Measurements from ENCODE around the gene GRM8. TPM values are rescaled to one million over a fixed set of nuclear protein-coding genes. Genes with fewer than 3 reads are reported as not detected.

GRM8 gene
- total RNA-seq, 2 experiments from 2014 or later, result not detected

DNA sequence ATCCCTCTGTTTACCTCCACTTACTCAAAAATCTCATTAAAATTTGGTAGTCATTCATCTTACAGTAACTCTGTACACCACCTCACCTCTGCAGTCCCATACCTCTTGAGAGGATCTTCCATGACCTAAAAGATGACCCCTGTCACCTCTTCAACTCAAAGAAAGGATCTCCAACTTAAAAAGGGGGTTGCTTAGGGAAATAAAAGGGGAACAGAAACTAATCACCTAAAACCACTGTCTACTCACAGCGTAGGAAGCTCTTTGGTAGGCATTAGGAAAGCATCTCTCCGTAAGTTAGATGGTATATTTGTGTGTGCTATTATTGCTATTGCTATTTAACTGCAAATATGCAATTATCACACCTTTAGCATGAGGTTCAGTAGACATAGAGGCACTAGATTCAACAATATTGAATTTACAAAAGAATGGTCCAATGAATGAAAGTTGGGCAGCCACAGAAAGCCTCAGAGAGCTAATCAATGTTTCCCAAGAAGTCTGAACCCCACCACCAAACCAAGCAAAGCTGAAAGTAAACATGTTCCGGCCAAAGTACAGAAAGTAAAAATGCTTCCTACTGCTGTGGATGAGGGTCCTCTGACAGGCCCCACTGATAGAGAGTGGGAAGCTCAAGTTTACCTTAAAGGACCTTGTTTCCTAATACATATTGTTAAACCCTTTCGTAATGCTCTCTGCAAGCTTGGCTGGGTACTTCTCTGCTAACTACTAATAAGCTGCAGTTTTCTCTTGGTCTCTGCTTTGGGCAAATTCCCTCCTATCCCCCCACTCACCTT is 105.8 kb downstream of the GRM8 start:
- Mint-ChIP-seq H3K36me3 (ENCODE audit: low read depth) (no peaks in the 10 kb centered on the region), H3K4me3 (no peak overlapping the region), H3K27ac (no peak overlapping the region), H3K9me3 (ENCODE audit: low read depth) (no peaks in the 10 kb centered on the region), H3K4me1 (no peaks in the 10 kb centered on the region), H3K27me3 (peaks cover 7% of the 10 kb centered on the region)
- DNase-seq (no peak), ATAC-seq (no peak)
- POLR2A ChIA-PET, result no interaction called here
- intact Hi-C loops (cut with DNase I, micrococcal nuclease), result no loop called here
- CTCF ChIA-PET, result interaction anchor here (1.8 kb wide), 1 partner anchor 9 kb away, joined by 5 read pairs; no protein-coding TSS in a partner anchor

DNA sequence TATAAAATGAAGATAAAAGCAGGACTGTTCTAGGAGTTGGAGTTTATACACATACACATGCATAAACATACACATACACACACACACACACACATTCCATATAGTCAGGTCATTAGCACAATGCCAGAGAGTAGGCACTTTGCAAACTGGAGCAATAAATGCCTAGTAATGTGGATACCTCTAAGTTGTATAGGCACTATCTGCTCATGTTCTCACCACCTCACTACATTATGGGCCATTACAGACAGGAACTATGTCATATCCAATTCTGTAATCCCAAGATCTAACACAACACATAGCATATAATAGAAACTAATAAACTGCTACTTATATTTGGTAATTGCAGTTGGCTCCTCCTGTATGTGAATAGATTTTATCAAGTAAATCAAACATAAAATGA is 115.6 kb downstream of the GRM8 start:
- no peaks in the 10 kb centered on the region for H3K4me1 Mint-ChIP-seq
- no peaks in the 10 kb centered on the region for H3K9me3 Mint-ChIP-seq (ENCODE audit: low read depth)
- intact Hi-C loops (cut with DNase I, micrococcal nuclease), result no loop called here
- peaks cover 5% of the 10 kb centered on the region for H3K27me3 Mint-ChIP-seq
- no peak for DNase-seq
- H3K36me3 Mint-ChIP-seq (ENCODE audit: low read depth), result no peaks in the 10 kb centered on the region
- CTCF ChIA-PET, result interaction anchor here (1.5 kb wide), 1 partner anchor 10 kb away, joined by 5 read pairs; no protein-coding TSS in a partner anchor
- no peak overlapping the region for H3K27ac Mint-ChIP-seq
- POLR2A ChIA-PET, result no interaction called here
- ATAC-seq, result no peak
- no peak overlapping the region for H3K4me3 Mint-ChIP-seq

DNA sequence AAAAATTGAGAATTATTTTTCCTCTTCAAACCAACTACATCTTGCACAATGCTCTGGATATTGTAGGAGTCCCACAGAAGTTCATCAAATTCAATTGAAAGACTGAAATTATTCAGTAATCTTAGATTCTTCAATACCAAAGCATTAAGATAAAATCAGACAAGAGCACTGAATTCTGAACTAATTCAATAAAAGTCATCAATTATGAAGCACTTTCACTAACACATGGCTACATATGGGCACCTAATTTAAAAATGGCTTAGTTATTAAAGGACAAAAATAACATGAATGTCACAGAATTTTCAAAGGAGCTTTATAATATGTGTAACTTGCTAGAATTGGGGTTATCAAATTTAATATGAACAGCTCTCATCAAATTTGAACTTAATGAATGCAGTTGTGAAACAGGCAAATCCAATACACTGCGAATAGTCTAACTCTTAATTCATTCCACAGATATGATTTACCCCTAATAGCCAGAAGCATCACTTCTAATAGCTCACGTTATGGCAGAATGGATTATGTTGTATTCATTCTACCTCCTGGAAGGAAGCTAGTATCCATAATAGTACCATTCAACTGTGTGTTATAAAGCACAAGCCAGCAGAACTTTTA is 116.8 kb downstream of the GRM8 start:
- ChIA-PET CTCF (no interaction called here), POLR2A (no interaction called here)
- ATAC-seq (no peak), DNase-seq (no peak)
- Mint-ChIP-seq H3K4me3 (no peak overlapping the region), H3K27me3 (peaks cover 5% of the 10 kb centered on the region), H3K9me3 (ENCODE audit: low read depth) (no peaks in the 10 kb centered on the region), H3K36me3 (ENCODE audit: low read depth) (no peaks in the 10 kb centered on the region), H3K4me1 (no peaks in the 10 kb centered on the region), H3K27ac (no peak overlapping the region)
- intact Hi-C loops (cut with DNase I, micrococcal nuclease), result no loop called here

DNA sequence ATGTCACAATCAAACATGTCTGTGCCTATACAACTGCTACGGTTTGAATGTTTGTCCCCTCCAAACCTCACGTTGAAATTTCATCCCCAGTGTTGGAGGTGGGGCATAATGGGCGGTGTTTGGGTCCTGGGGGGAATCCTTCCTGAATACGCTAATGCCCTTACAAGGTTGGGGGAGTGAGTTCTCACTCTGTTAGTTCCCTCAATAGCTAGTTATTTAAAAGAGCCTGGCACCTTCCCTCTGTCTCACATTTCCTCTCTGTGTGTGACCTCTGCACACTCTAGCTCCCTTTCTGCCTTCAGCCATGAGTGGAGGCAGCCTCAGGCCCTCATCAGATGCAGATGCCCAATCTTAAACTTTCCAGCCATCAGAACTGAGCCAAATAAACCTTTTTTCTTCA is 129.5 kb downstream of the GRM8 start:
- H3K4me3 Mint-ChIP-seq, result no peak overlapping the region
- intact Hi-C loops (cut with DNase I, micrococcal nuclease), result no loop called here

DNA sequence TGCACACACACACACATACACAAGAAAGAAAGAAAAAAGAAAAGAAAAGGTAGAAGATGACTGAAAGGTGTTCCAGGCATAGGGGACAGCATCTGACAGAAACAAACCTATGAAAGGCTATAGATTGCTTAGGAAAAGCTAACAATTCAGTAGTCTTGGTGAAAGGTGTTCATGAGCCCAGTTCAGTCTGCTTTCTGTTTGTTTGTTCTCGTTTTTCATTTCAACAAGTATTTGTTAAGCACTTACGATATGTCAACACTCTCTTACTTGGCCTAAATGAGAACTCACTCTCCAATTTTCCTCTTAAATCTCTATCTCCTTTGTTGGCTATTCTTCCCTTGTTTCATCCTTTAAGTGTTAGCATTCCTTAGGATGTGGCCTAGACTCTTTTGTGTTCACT is 133.2 kb downstream of the GRM8 start:
- Mint-ChIP-seq H3K4me3 (no peak overlapping the region), H3K4me1 (no peaks in the 10 kb centered on the region), H3K27ac (no peak overlapping the region), H3K36me3 (ENCODE audit: low read depth) (no peaks in the 10 kb centered on the region), H3K9me3 (ENCODE audit: low read depth) (no peaks in the 10 kb centered on the region), H3K27me3 (peaks cover 7% of the 10 kb centered on the region)
- ChIA-PET CTCF (no interaction called here), POLR2A (no interaction called here)
- intact Hi-C loops (cut with DNase I, micrococcal nuclease), result no loop called here
- ATAC-seq (no peak), DNase-seq (no peak)

More for the DNA sequence above, 129.5 kb downstream of the GRM8 start:
- POLR2A ChIA-PET, result interaction anchor here (0.6 kb wide), 1 partner anchor 129 kb away, joined by 6 read pairs; no protein-coding TSS in a partner anchor
- no peaks in the 10 kb centered on the region for H3K9me3 Mint-ChIP-seq (ENCODE audit: low read depth)
- CTCF ChIA-PET, result no interaction called here
- no peaks in the 10 kb centered on the region for H3K4me1 Mint-ChIP-seq
- DNase-seq (no peak), ATAC-seq (no peak)
- H3K27me3 Mint-ChIP-seq, result peaks cover 7% of the 10 kb centered on the region
- no peak overlapping the region for H3K27ac Mint-ChIP-seq
- H3K36me3 Mint-ChIP-seq (ENCODE audit: low read depth), result no peaks in the 10 kb centered on the region

DNA sequence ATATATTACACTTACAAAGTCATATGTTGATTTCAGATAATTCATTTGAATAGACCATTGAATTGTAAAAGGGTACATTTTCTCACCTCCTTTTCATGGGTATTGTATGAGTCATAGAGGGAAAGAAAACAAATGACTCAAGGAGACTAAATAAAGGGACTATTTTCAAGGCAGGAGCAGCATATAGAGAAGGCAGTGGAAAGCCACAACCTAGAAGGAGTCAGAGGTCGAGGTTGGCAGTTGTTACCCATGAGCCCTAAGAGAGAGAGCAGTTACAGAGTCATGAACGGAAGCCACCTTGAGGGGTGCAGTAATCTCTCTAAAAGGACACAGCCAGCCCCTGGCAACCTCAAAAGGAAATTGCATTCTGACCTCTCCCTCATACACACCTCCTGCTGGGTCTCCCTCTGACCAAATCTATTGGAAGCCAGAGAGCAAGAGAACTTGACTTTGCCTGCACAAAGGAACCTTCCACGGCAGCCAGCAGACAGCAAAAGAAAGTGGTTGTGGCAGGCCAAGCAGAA is 137.9 kb downstream of the GRM8 start:
- POLR2A ChIA-PET, result no interaction called here
- Mint-ChIP-seq H3K27ac (no peak overlapping the region), H3K27me3 (peaks cover 11% of the 10 kb centered on the region), H3K4me3 (no peak overlapping the region), H3K9me3 (ENCODE audit: low read depth) (no peaks in the 10 kb centered on the region), H3K36me3 (ENCODE audit: low read depth) (no peaks in the 10 kb centered on the region), H3K4me1 (no peaks in the 10 kb centered on the region)
- ATAC-seq (peak; percentile 36), DNase-seq (no peak)
- intact Hi-C loops (cut with DNase I, micrococcal nuclease), result no loop called here
- CTCF ChIA-PET, result no interaction called here

DNA sequence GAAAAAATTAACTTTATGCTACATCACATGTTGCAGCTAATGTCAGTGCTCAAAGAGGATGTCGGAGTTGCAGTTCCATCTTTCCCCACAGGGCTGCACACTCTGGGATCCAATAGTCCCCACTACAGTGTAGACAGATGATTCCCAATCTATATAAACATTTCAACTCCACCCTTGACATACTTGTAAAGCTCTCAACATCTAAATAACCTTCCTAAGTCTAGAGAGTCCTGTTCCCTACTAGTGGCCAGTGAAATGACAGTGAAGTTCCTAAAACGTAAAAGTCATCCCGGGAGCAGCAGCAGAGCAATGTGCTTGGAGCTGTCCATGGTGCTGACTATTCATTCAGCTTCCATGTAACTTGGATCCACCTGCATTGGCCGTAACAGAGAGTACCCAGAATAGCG is 145.1 kb downstream of the GRM8 start:
- Mint-ChIP-seq H3K9me3 (ENCODE audit: low read depth) (peaks cover 2% of the 10 kb centered on the region), H3K27me3 (peaks cover 11% of the 10 kb centered on the region), H3K27ac (no peak overlapping the region), H3K4me1 (no peaks in the 10 kb centered on the region), H3K36me3 (ENCODE audit: low read depth) (no peaks in the 10 kb centered on the region), H3K4me3 (no peak overlapping the region)
- DNase-seq (peak; percentile 57), ATAC-seq (no peak)
- POLR2A ChIA-PET, result interaction anchor here (0.5 kb wide), 1 partner anchor 1041 kb away, joined by 3 read pairs; no protein-coding TSS in a partner anchor
- CTCF ChIA-PET, result interaction anchor here (1.0 to 1.3 kb wide), 3 partner anchors 9 to 305 kb away, joined by 3 to 4 read pairs (median 3); no protein-coding TSS in a partner anchor
- intact Hi-C loops (cut with DNase I, micrococcal nuclease), result loop anchor here (1.0 to 10.0 kb wide), 2 partner anchors 147 kb away; partner anchors contain the start of gene GRM8 (in 1 of the 2)

DNA sequence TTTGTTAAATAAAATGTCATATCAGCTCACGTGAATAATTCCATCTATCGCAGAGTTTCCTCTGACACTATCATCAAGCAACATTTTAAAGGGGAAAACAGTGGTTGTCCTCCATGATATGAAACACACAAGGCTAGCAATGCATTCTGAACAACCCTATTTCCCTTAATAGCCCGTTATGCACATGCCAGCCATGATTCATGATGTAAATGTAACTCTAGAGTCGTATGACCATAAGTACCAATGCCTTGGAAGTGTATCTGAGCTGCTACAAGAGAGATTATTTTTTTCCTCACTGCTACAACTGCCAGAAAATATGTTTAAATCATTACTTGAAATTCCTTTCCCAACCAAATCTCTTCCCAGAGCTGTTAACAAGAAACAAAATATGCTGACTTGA is 159.4 kb downstream of the GRM8 start:
- Mint-ChIP-seq H3K27ac (no peak overlapping the region), H3K4me1 (no peaks in the 10 kb centered on the region), H3K27me3 (no peaks in the 10 kb centered on the region), H3K4me3 (no peak overlapping the region), H3K9me3 (ENCODE audit: low read depth) (no peaks in the 10 kb centered on the region), H3K36me3 (ENCODE audit: low read depth) (no peaks in the 10 kb centered on the region)
- ChIA-PET POLR2A (no interaction called here), CTCF (interaction anchor here (1.5 kb wide), 1 partner anchor 79 kb away, joined by 3 read pairs; no protein-coding TSS in a partner anchor)
- intact Hi-C loops (cut with DNase I, micrococcal nuclease), result no loop called here
- ATAC-seq (no peak), DNase-seq (no peak)

DNA sequence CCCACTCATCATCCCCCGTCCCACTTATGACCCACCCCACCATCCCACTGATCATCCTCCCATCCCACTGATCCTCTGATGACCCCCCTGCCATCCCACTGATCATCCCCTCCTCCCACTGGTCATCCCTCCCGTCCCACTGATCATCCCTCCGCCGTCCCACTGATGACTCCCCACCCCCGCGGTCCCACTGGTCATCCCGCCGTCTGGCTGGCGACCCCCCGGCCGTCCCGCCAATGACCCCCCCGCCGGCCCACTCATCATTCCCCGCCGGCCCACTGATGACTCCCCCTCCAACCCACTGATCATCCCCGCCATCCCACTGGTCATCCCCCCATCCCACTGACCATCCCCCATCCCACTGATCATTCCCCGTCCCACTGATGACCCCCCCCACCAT is 161.1 kb downstream of the GRM8 start:
- ChIA-PET POLR2A (no interaction called here), CTCF (no interaction called here)
- ATAC-seq (no peak), DNase-seq (no peak)
- Mint-ChIP-seq H3K9me3 (ENCODE audit: low read depth) (no peaks in the 10 kb centered on the region), H3K36me3 (ENCODE audit: low read depth) (no peaks in the 10 kb centered on the region), H3K4me1 (no peaks in the 10 kb centered on the region), H3K27ac (no peak overlapping the region), H3K27me3 (peaks cover under 1% of the 10 kb centered on the region), H3K4me3 (no peak overlapping the region)
- intact Hi-C loops (cut with DNase I, micrococcal nuclease), result no loop called here

DNA sequence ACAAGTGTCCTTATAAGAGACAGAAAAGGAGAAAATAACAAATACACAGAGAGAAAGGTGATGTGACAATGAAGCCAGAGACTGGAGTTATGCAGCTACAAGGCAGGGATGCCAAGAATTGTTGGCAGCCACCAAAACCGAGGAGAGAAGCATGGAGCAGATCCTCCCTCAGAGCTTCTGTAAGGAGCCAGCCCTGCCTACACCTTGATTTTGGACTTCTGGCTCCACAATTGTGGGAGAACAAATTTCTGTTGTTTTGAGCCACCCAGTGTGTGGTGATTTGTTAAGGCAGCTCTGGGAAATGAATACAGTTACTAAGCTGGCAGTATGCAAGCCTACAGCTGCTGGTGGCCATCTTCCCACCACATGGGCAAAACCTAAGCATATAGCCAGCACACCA is 163.6 kb downstream of the GRM8 start:
- Mint-ChIP-seq H3K27me3 (peaks cover 4% of the 10 kb centered on the region), H3K36me3 (ENCODE audit: low read depth) (no peaks in the 10 kb centered on the region), H3K4me3 (no peak overlapping the region), H3K9me3 (ENCODE audit: low read depth) (no peaks in the 10 kb centered on the region), H3K4me1 (no peaks in the 10 kb centered on the region), H3K27ac (no peak overlapping the region)
- DNase-seq, result no peak
- intact Hi-C loops (cut with DNase I, micrococcal nuclease), result no loop called here
- ChIA-PET POLR2A (interaction anchor here (0.8 kb wide), 1 partner anchor 65 kb away, joined by 3 read pairs; no protein-coding TSS in a partner anchor), CTCF (interaction anchor here (1.0 kb wide), 1 partner anchor 22 kb away, joined by 3 read pairs; no protein-coding TSS in a partner anchor)
- no peak for ATAC-seq

DNA sequence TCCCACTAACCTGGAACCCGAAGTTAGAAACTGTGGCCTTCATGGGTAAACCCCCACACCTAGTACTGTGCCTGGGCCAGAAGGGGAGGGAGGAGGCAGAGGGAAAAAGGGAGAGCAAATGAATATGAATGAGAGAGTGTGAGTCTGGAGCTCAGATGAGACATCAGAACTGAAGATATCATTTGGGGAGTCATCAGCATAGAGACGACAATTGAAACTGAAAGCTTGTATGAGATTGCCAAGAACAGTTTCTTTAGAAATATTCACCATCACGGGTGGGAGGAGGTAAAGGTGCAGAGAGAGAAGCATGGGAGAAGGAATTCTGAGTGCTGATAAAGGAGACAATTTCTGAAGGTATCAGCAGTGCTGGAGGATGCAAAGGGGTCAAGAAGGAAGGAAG is 171.2 kb downstream of the GRM8 start:
- Mint-ChIP-seq H3K27me3 (peaks cover 12% of the 10 kb centered on the region), H3K9me3 (ENCODE audit: low read depth) (no peaks in the 10 kb centered on the region), H3K4me1 (no peaks in the 10 kb centered on the region), H3K36me3 (ENCODE audit: low read depth) (no peaks in the 10 kb centered on the region), H3K27ac (no peak overlapping the region), H3K4me3 (no peak overlapping the region)
- ChIA-PET CTCF (no interaction called here), POLR2A (no interaction called here)
- ATAC-seq (no peak), DNase-seq (no peak)
- intact Hi-C loops (cut with DNase I, micrococcal nuclease), result no loop called here

DNA sequence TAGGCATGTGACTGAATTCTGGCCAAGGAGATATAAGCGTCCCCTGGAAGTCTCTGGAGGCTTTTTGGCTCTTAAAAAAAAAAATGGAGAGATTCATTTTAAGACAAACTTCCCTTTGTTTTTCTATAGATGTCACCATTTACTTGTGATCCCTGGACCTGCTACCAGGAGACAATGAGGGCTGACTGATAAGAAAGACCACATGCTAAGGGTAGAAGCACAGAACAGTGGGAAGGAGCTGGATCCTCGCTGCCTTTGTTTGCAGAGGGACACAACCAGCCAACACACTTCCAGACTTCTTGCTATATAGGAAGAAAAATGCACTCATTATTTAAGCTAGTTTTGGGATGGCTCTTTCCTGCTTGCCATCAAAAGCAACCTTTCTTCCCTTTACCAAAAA is 172.2 kb downstream of the GRM8 start:
- Mint-ChIP-seq H3K27ac (no peak overlapping the region), H3K9me3 (ENCODE audit: low read depth) (no peaks in the 10 kb centered on the region), H3K4me1 (no peaks in the 10 kb centered on the region), H3K36me3 (ENCODE audit: low read depth) (no peaks in the 10 kb centered on the region), H3K4me3 (no peak overlapping the region), H3K27me3 (peaks cover 9% of the 10 kb centered on the region)
- CTCF ChIA-PET, result no interaction called here
- DNase-seq (no peak), ATAC-seq (no peak)
- intact Hi-C loops (cut with DNase I, micrococcal nuclease), result no loop called here
- POLR2A ChIA-PET, result no interaction called here
